MM.1S (cell line): ENCODE data around the gene ZFYVE28.

ENCODE experiments used
- DNase-seq: peaks from one replicate; pipeline ENCODE4 v3.0.0-alpha.2; 2015
- H2AFZ ChIP-seq: fragments of 300-600 bp; sonication (generic); 2 replicates; pipeline ENCODE4 v1.6.0; 2016; ENCODE audit warnings: antibody characterized with exemption, low read length
- H3F3A ChIP-seq: fragments of 300-600 bp; sonication (generic); 2 replicates; pipeline ENCODE4 v1.6.1; 2016; ENCODE audit warnings: mild to moderate bottlenecking, antibody characterized with exemption, low read length, moderate library complexity, mixed read lengths; ENCODE audit not compliant: insufficient read depth
- H3K27ac ChIP-seq: fragments of 300-600 bp; sonication (generic); 2 replicates; pipeline ENCODE4 v1.5.1; 2016; ENCODE audit warnings: mild to moderate bottlenecking, low read length
- H3K27me3 ChIP-seq: fragments of 300-600 bp; sonication (generic); replicated peaks from 2 replicates; pipeline ENCODE4 v1.6.0; 2016; ENCODE audit warnings: low read length; ENCODE audit not compliant: insufficient read depth
- H3K36me3 ChIP-seq: fragments of 300-600 bp; sonication (generic); replicated peaks from 2 replicates; pipeline ENCODE4 v1.6.1; 2016; ENCODE audit warnings: mild to moderate bottlenecking, low read length, mixed read lengths; ENCODE audit not compliant: insufficient read depth
- H3K4me1 ChIP-seq: fragments of 300-600 bp; sonication (generic); 2 replicates; pipeline ENCODE4 v1.6.1; 2016; ENCODE audit warnings: low read length, mixed read lengths
- H3K4me2 ChIP-seq: fragments of 300-600 bp; sonication (generic); 2 replicates; pipeline ENCODE4 v1.6.0; 2016; ENCODE audit warnings: low read depth, low read length
- H3K4me3 ChIP-seq: fragments of 300-600 bp; sonication (generic); 2 replicates; pipeline ENCODE4 v1.5.1; 2016; ENCODE audit warnings: low read length, mixed read lengths
- H3K79me2 ChIP-seq: fragments of 300-600 bp; sonication (generic); 2 replicates; pipeline ENCODE4 v1.6.1; 2016; ENCODE audit warnings: mixed run types, low read length, mixed read lengths
- H3K9ac ChIP-seq: fragments of 300-600 bp; sonication (generic); 2 replicates; pipeline ENCODE4 v1.6.1; 2016; ENCODE audit warnings: low read length, mixed read lengths
- H3K9me2 ChIP-seq: fragments of 300-600 bp; sonication (generic); replicated peaks from 2 replicates; pipeline ENCODE4 v1.6.1; 2016; ENCODE audit warnings: mild to moderate bottlenecking, low read length, mixed read lengths; ENCODE audit not compliant: insufficient read depth
- H3K9me3 ChIP-seq: fragments of 300-600 bp; sonication (generic); replicated peaks from 2 replicates; pipeline ENCODE4 v1.6.1; 2016; ENCODE audit warnings: mild to moderate bottlenecking, low read length, mixed read lengths; ENCODE audit not compliant: insufficient read depth
- H4K20me1 ChIP-seq: fragments of 300-600 bp; sonication (generic); 2 replicates; pipeline ENCODE4 v1.6.1; 2016; ENCODE audit warnings: mild to moderate bottlenecking, low read length, moderate library complexity, mixed read lengths; ENCODE audit not compliant: insufficient read depth
- CTCF ChIP-seq: fragments of 300-600 bp; sonication (generic); IDR thresholded peaks from 2 replicates; pipeline ENCODE4 v1.5.1; 2016; ENCODE audit warnings: antibody characterized with exemption, low read length, mixed read lengths
- EZH2 ChIP-seq: fragments of 300-600 bp; sonication (generic); optimal IDR thresholded peaks from 2 replicates; pipeline ENCODE3; 2017; ENCODE audit warnings: low read depth, mild to moderate bottlenecking, antibody characterized with exemption, low read length, mixed read lengths
- EZH2phosphoT487 ChIP-seq: fragments of 300-600 bp; sonication (generic); IDR thresholded peaks from 2 replicates; pipeline ENCODE4 v1.6.1; 2018; ENCODE audit warnings: antibody characterized with exemption, low read length

The ZFYVE28 gene

GRCh38 chr4:2267841-2268240 is 150.6 kb downstream of the ZFYVE28 start:
- Histone ChIP-seq H3K9me3 (no peaks in the 10 kb centered on the region), H3K4me1 (peaks cover 18% of the 10 kb centered on the region), H3K27ac (no peak overlapping the region), H3K36me3 (no peaks in the 10 kb centered on the region), H3K9ac (no peak overlapping the region), H3K4me3 (no peak overlapping the region), H2AFZ (no peak overlapping the region), H3K27me3 (no peaks in the 10 kb centered on the region), H3K79me2 (no peaks in the 10 kb centered on the region), H3K9me2 (no peaks in the 10 kb centered on the region), H3F3A (peaks cover 13% of the 10 kb centered on the region), H4K20me1 (no peaks in the 10 kb centered on the region), H3K4me2 (no peak overlapping the region)
- TF ChIP-seq EZH2phosphoT487 (no peak), EZH2 (no peak), CTCF (no peak)
- no peak for DNase-seq

GRCh38 chr4:2267320-2267811 is 151.1 kb downstream of the ZFYVE28 start:
- H3K4me3 ChIP-seq: no peak overlapping the region
- H2AFZ ChIP-seq: no peak overlapping the region
- no peak overlapping the region for H3K27ac ChIP-seq
- no peak for DNase-seq
- peaks cover 17% of the 10 kb centered on the region for H3F3A ChIP-seq
- no peak for TF ChIP-seq EZH2
- no peak for TF ChIP-seq CTCF
- no peak for TF ChIP-seq EZH2phosphoT487
- no peaks in the 10 kb centered on the region for H3K9me3 ChIP-seq
- H3K9me2 ChIP-seq: no peaks in the 10 kb centered on the region
- no peaks in the 10 kb centered on the region for H3K27me3 ChIP-seq
- no peaks in the 10 kb centered on the region for H4K20me1 ChIP-seq
- no peak overlapping the region for H3K9ac ChIP-seq
- H3K36me3 ChIP-seq: no peaks in the 10 kb centered on the region
- no peaks in the 10 kb centered on the region for H3K79me2 ChIP-seq
- no peak overlapping the region for H3K4me2 ChIP-seq
- peaks cover 20% of the 10 kb centered on the region for H3K4me1 ChIP-seq

- no peaks in the 10 kb centered on the region for H3K9me2 ChIP-seq
- H2AFZ ChIP-seq: no peak overlapping the region
- H3K9ac ChIP-seq: no peak overlapping the region
- H3F3A ChIP-seq: peaks cover 17% of the 10 kb centered on the region
- peaks cover 20% of the 10 kb centered on the region for H3K4me1 ChIP-seq
- no peaks in the 10 kb centered on the region for H3K9me3 ChIP-seq
- no peaks in the 10 kb centered on the region for H4K20me1 ChIP-seq
- H3K27ac ChIP-seq: no peak overlapping the region
- H3K36me3 ChIP-seq: no peaks in the 10 kb centered on the region
- H3K4me3 ChIP-seq: no peak overlapping the region
- no peak overlapping the region for H3K4me2 ChIP-seq
- DNase-seq: no peak
- no peak for TF ChIP-seq EZH2
- no peak for TF ChIP-seq EZH2phosphoT487
- no peak for TF ChIP-seq CTCF
- H3K27me3 ChIP-seq: no peaks in the 10 kb centered on the region
- H3K79me2 ChIP-seq: no peaks in the 10 kb centered on the region
These were observed 151.6 kb downstream of the ZFYVE28 start for GRCh38 chr4:2266821-2267220.
